GM21447 (cell line): ENCODE data around the gene SOX9.
"Not testable (repeated sequence)": the region's sequence is repeated elsewhere in the genome, so short reads cannot be mapped to it uniquely, and the experiment has no call there.

Experiments
- ATAC-seq: cut with Tn5 transposase; IDR thresholded peaks from one replicate; pipeline ENCODE4 v1.9.1; 2021; ENCODE audit not compliant: unreplicated experiment

Gene SOX9

DNA sequence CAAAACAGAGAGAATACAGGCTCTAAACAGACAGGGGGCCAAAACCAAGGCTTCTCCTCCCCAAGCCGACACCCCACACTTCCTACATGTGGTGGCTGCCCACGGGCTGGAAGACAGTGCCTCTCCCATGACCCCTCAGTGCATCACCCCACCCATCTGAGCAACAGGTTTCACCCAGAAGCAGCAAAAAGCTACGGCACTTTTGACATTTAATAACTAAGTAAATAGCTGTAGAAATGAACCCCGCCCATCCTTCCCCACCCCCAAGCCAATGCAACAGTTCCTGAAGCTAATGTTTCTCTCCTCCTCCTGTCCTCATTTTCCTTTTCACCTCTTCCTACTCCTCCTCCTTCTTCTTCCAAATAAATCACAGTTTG lies 9.9 kb upstream of the SOX9 start:
- ATAC-seq = no peak

DNA sequence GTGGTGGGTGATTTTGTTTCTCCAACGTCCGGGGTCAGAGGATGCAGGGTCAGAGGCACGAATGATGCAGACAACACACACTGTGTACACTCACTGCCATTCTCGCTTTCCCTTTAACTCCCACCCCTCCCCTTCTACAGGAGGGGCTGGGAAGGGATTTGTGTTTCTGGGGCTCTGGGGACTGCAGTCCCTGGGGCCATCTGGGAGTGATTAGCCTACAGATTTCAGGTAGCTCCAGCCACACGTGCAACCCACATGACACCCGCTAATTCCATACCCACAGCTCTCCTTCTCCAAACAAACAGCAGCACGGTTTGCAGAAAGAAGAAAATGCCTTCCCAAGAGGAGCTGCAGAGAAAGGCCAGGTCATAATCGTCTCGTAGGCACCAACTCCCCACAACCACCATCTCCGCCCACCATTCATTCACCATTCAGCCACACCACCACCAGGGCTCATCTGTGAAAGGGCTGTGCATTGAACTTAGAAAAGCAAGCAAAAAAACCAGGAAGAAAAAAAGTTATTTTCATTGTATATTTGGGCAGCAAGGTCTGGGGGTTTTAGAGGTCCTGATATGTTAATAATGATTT lies 9.4 kb upstream of the SOX9 start:
- no peak for ATAC-seq

DNA sequence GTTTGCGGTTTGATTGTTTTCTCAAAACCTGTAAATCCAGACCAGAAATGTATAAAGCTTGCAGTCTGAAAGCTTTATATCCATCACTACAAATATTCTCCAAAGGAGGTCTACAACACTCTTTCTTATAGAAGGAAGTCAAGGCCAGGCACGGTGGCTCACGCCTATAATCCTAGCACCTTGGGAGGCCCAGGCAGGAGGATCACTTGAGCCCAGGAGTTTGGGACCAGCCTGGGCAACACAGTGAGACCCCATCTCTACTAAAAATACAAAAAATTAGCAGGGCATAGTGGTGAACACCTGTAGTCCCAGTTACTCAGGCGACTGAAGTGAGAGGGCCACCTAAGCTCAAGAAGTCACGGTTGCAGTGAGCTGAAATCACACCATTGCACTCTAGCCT lies 8.9 kb upstream of the SOX9 start:
- not testable (repeated sequence) for ATAC-seq

- ATAC-seq = no peak
Observed at GRCh38 chr17:72113751-72114150, 7.1 kb upstream of the SOX9 start.

DNA sequence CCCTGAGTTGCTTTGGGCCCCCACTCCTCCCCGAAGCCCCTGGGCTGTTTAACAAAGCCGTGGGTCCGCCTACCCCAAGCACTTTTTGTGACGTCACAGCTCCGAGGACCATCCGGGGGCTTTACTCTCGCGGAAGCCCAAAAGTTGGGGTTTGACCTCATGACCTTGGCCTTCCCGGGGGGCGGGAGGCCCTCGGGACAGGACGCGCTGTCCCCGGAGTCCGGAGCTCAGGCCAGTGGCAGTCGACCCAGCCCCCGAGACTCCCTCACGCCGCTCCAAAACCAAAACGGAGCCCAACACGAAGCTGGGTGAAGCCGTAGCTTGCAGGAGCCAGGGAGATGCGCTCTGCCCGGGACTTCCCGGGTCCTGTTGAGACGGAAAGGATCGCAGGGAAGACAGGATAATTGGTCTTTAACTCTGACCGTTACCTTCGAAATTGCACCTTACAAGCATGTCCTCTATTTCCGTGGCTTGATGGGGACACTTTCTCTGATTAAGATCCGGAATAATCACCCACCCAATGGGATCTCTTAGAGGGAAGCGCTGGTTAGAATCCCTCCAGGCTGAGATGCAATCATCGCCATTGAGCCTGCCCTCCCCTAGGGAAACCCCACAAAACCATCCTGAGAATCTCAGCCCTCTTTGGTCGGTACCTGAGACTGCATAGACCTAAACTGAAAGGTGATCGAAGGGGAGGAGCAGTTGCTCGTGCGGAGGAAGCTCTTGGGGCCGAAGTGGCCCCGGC lies 4.9 kb upstream of the SOX9 start:
- ATAC-seq = no peak

- no peak for ATAC-seq
Observed at GRCh38 chr17:72116661-72117521, 3.9 kb upstream of the SOX9 start.

- ATAC-seq = no peak
Observed at GRCh38 chr17:72117535-72118334, 3.1 kb upstream of the SOX9 start.

DNA sequence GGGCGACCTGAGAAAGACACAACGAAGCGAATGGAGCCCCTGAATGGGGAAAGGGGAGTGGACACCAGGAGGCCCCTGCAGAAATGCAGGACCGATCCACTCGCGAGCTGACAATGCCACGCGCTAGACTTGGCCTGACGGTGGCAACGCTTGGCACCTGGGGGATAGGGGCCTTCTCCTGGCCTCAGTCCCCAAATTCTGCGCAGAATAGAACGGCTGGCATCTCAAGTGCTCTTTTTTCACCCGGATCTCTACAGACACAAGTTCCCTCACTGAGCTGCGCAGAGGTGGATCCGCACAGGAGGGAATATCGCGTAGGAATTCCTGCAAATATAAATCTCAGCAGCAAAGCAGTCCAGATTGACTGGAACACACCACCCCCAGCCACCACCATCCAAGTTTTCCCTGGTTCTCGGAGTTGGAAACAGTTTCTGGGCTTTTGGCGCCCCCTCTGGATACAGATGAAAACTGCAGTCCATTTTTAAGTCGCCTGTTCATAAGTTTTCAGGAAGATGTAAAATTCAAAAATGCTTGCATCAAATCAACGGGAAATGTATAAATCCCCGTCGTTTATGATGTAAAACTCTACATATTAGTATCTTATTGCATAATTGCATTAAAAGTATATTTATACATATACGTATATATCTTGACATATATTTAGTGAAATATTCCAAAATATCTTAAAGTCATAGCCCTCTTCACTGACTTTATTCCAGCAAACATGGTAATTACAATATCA lies 2.3 kb upstream of the SOX9 start:
- no peak for ATAC-seq

- no peak for ATAC-seq
Observed at GRCh38 chr17:72119077-72119872, 1.5 kb upstream of the SOX9 start.

GRCh38 chr17:72119873-72120641 lies 763 bp upstream of the SOX9 start:
- no peak for ATAC-seq

DNA sequence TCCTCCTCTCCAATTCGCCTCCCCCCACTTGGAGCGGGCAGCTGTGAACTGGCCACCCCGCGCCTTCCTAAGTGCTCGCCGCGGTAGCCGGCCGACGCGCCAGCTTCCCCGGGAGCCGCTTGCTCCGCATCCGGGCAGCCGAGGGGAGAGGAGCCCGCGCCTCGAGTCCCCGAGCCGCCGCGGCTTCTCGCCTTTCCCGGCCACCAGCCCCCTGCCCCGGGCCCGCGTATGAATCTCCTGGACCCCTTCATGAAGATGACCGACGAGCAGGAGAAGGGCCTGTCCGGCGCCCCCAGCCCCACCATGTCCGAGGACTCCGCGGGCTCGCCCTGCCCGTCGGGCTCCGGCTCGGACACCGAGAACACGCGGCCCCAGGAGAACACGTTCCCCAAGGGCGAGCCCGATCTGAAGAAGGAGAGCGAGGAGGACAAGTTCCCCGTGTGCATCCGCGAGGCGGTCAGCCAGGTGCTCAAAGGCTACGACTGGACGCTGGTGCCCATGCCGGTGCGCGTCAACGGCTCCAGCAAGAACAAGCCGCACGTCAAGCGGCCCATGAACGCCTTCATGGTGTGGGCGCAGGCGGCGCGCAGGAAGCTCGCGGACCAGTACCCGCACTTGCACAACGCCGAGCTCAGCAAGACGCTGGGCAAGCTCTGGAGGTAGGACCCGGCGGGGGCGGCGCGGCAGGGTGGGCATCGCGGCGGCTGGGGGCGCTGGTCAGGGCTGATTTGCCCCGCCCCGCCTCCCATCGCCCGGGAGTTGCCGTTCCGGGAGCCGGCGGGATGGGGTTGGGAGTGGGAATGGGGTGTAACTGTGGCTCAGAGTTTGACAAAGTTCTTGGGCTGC lies 567 bp downstream of the SOX9 start:
- peak; percentile 7 for ATAC-seq

- no peak for ATAC-seq
Observed at GRCh38 chr17:72122010-72122764, 1.4 kb downstream of the SOX9 start.

DNA sequence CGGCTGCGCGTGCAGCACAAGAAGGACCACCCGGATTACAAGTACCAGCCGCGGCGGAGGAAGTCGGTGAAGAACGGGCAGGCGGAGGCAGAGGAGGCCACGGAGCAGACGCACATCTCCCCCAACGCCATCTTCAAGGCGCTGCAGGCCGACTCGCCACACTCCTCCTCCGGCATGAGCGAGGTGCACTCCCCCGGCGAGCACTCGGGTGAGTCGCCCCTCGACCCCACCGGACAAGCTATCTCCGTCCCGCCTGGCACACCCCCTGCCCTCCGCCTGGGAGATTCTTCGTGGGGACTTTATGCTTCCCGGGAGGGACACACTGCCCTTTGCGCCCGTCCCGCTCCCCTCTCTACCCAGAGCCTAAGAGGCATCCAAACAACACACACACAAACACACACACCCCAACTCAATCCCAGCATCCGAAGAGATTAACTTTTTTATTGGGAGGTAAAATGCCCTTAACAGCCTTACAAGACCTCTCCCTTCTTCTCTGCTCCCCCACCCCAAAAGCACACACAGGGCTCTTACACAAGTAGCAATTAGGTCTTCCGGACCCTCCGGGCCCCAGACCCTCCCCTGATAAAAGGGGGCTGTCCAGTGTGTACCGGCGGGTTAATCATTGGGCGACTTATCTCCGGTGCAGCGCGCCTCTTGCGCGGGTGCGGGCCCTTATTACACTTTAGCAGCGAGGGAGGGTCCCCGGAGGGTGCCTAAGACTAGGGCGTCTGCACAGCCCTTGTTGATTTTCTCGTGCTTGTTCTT lies 2.1 kb downstream of the SOX9 start:
- ATAC-seq = no peak

- no peak for ATAC-seq
Observed at GRCh38 chr17:72123530-72124437, 3.0 kb downstream of the SOX9 start.

DNA sequence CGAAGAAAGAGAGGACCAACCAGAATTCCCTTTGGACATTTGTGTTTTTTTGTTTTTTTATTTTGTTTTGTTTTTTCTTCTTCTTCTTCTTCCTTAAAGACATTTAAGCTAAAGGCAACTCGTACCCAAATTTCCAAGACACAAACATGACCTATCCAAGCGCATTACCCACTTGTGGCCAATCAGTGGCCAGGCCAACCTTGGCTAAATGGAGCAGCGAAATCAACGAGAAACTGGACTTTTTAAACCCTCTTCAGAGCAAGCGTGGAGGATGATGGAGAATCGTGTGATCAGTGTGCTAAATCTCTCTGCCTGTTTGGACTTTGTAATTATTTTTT lies 3.6 kb downstream of the SOX9 start:
- no peak for ATAC-seq

DNA sequence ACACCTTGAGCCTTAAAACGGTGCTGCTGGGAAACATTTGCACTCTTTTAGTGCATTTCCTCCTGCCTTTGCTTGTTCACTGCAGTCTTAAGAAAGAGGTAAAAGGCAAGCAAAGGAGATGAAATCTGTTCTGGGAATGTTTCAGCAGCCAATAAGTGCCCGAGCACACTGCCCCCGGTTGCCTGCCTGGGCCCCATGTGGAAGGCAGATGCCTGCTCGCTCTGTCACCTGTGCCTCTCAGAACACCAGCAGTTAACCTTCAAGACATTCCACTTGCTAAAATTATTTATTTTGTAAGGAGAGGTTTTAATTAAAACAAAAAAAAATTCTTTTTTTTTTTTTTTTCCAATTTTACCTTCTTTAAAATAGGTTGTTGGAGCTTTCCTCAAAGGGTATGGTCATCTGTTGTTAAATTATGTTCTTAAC lies 4.4 kb downstream of the SOX9 start:
- no peak for ATAC-seq
